Lower leg skin (tissue), 4 donors: Measurements from ENCODE around the gene PALLD. TPM values are rescaled to one million over a fixed set of nuclear protein-coding genes. Genes with fewer than 3 reads are reported as not detected.
"Not testable (repeated sequence)": the region's sequence is repeated elsewhere in the genome, so short reads cannot be mapped to it uniquely, and the experiment has no call there.

Source experiments
- DNase-seq, 2 donors: peaks; one replicate each; pipeline ENCODE4 v3.0.0-alpha.2; 2019; ENCODE audit warnings: low spot score in 2 of 2
- H3K4me3 ChIP-seq: fragments of 200-600 bp; sonication (generic); 2 replicates; pipeline ENCODE4 v1.5.1; 2017; ENCODE audit warnings: mild to moderate bottlenecking, low read depth; ENCODE audit not compliant: poor library complexity, severe bottlenecking
- POLR2A ChIP-seq, 2 donors: fragments of 450-650 bp; IDR thresholded peaks; one replicate each; pipeline ENCODE4 v1.6.1; 2016 to 2017; ENCODE audit warnings: antibody characterized with exemption in 2 of 2, mild to moderate bottlenecking in 1 of 2, moderate library complexity in 1 of 2
- WGBS, 2 donors: methylation state at CpG; one replicate each; pipeline ENCODE4 v1.1.5; 2018; 5-methylcytosine and 5-hydroxymethylcytosine counted together
- intact Hi-C: fragments of 100-400 bp; cut with DNase I; formaldehyde crosslinking; loops from one replicate; pipeline ENCODE4 v1.15.0; 2023; ENCODE audit warnings: low total_unique reads
- total RNA-seq, 4 donors: library from RNA; depleted of rRNA; stranded (reverse); fragments of >200 nt; gene quantifications; one replicate each; pipeline ENCODE4 v1.1.0, GENCODE V29; 2016
- TF ChIP-seq, protein P1 (sequence below), 3 donors: fragments of 450-650 bp; IDR thresholded peaks; one replicate each; pipeline ENCODE4 v1.5.1; 2016; ENCODE audit warnings: antibody characterized with exemption in 3 of 3, mild to moderate bottlenecking in 3 of 3, moderate library complexity in 2 of 3

Gene PALLD
- total RNA-seq, 4 donors from 2014 or later: 46.1 to 103 (median 77.6) TPM

DNA sequence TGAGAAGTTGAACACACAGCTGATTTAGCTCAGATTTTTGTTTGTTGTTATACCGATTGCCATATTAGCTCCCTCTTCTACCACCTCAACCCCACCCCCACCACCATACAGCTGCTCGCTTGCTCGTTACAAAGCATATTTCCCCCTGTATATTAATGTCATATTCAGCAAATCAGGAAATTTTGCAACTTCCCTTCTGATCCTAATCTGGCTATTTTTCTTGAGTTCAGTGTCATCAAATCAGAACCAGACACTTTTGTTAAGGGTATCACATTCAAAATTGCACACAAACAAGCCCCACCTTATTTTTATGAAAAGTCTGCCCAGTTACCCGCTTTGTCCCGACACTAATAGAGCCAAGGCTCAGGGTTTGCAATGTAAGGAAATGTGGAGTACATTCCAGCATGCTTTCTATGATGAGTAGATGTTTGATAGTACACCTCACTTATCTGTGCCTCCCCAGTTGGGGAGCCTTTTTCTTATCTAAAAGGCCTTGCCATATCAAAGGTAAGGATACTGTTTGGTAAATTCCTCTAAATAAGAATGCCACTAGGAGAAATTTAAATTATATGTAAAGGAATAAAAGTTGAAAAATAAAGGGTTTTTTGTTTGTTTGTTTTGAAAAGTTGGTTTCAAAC lies 301.0 kb downstream of the PALLD start:
- DNase-seq: no peak
- no peak overlapping the region for H3K4me3 ChIP-seq
- TF ChIP-seq, protein P1, sequence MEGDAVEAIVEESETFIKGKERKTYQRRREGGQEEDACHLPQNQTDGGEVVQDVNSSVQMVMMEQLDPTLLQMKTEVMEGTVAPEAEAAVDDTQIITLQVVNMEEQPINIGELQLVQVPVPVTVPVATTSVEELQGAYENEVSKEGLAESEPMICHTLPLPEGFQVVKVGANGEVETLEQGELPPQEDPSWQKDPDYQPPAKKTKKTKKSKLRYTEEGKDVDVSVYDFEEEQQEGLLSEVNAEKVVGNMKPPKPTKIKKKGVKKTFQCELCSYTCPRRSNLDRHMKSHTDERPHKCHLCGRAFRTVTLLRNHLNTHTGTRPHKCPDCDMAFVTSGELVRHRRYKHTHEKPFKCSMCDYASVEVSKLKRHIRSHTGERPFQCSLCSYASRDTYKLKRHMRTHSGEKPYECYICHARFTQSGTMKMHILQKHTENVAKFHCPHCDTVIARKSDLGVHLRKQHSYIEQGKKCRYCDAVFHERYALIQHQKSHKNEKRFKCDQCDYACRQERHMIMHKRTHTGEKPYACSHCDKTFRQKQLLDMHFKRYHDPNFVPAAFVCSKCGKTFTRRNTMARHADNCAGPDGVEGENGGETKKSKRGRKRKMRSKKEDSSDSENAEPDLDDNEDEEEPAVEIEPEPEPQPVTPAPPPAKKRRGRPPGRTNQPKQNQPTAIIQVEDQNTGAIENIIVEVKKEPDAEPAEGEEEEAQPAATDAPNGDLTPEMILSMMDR (IDR thresholded peaks at IDR 0.05): no peak
- TF ChIP-seq POLR2A (IDR thresholded peaks at IDR 0.05): no peak
- intact Hi-C loops: no loop called here
- WGBS, 2 donors: 67 to 72% methylated on average over 5 of the region's 5 CpGs

DNA sequence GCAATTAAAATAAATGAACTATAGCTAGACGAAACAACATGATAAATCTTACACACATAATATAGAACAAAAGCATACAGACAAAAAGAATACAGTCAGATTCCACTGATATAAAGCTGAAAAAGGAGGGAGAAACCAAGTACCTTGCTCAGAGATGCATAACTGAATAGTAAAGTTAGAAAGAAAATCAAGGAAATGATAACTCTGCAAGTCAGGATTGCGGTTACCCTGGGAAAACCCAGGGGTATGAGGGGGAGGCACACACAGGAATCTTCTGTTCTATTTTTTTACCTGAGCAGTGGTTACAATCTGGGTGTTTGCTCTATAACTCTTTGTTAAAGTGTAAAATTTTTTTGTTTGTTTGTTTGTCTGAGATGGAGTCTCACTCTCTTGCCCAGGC lies 304.1 kb downstream of the PALLD start:
- no peak for DNase-seq
- no peak overlapping the region for H3K4me3 ChIP-seq
- intact Hi-C loops: no loop called here
- 83 to 84% methylated on average over 2 of the region's 2 CpGs for WGBS, 2 donors
- TF ChIP-seq, protein P1 (IDR thresholded peaks at IDR 0.05): no peak
- no peak for TF ChIP-seq POLR2A (IDR thresholded peaks at IDR 0.05)

DNA sequence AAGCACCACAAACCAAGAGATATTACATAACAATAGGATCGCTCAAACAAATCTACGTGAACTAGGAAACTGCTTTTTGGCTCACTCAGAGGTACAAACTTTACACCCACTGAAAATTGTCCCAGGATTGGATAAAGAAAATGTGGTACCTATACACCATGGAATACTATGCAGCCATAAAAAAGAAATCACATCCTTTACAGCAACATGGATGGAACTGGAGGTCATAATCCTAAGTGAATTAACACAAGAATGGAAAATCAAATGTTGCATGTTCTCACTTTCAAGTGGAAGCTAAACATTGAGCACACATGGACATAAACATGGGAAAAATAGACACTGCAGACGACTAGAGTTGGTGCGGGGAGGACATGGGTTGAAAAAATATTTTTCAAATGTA lies 305.4 kb downstream of the PALLD start:
- no peak for TF ChIP-seq POLR2A (IDR thresholded peaks at IDR 0.05)
- TF ChIP-seq, protein P1 (IDR thresholded peaks at IDR 0.05): no peak
- no peak for DNase-seq
- 95 to 97% methylated on average over 4 of the region's 4 CpGs for WGBS, 2 donors

DNA sequence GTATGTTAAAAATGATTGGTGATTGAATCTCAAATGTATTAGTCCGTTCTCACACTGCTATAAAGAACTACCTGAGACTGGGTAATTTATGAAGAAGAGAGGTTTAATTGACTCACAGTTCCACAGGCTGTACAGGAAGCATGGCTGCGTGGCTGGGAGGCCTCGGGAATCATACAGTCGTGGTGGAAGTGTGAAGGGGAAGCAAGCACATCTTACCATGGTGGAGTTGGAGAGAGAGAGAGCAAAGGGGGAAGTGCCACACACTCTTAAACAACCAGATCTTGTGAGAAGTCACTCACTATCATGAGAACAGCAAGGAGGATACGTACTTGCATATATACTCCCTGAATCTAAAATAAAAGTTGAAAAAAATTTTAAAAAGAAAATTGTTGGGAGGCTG lies 306.2 kb downstream of the PALLD start:
- DNase-seq, intact Hi-C loops, H3K4me3 ChIP-seq: not testable (repeated sequence)
- WGBS, 2 donors: 80 to 86% methylated on average over 5 of the region's 5 CpGs

More for the DNA sequence above, 305.4 kb downstream of the PALLD start:
- H3K4me3 ChIP-seq: no peak overlapping the region
- intact Hi-C loops: no loop called here

DNA sequence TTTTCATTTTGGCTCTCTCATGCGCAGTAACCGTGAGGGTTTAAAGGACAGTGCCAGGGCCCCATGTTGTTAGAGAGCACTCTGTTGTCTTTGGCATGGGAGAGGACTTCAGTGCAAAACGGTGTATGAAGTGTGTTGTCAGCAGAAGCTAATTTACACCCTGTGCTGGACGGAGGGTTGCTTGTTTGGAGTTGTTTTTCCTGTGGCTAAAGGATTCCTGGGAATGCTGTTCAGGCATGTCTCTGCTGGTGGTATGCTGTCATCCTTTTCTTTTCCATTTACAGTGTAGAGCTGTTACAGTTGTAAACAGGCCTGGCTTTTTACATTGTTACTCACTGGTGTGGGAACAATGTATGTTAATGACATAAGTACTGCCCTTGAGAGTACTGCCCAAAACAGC lies 306.9 kb downstream of the PALLD start:
- WGBS, 2 donors: 39 to 46% methylated on average over 4 of the region's 4 CpGs
- no peak overlapping the region for H3K4me3 ChIP-seq
- DNase-seq: no peak
- intact Hi-C loops: no loop called here
- no peak for TF ChIP-seq POLR2A (IDR thresholded peaks at IDR 0.05)
- TF ChIP-seq, protein P1 (IDR thresholded peaks at IDR 0.05): no peak

DNA sequence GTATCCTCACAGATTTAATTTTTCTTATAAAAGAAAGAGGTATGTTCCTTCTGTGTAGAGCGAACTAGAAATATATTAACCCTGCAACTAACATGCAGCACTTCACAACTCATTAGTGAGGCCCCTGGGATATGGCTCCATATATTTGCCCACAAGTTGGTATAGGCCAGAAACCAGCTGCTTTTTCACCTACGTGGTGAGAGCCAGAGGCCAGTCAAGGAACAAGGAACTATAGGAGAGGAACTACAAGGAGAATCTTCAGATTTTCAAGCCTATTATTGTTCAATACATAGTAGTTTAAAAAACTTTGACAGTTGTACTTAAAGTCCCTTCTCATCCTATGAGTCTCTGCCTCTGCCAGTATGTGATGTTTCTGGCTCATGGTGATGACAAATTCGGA lies 307.3 kb downstream of the PALLD start:
- DNase-seq: no peak
- no peak overlapping the region for H3K4me3 ChIP-seq
- 63 to 74% methylated on average over 3 of the region's 3 CpGs for WGBS, 2 donors
- intact Hi-C loops: no loop called here
- TF ChIP-seq, protein P1 (IDR thresholded peaks at IDR 0.05): no peak
- no peak for TF ChIP-seq POLR2A (IDR thresholded peaks at IDR 0.05)
